ENCODE measurements around the gene GJA5.
"Not testable (repeated sequence)": the region's sequence is repeated elsewhere in the genome, so short reads cannot be mapped to it uniquely, and the experiment has no call there.

The GJA5 gene

GRCh38 chr1:147738739-147739476, 21.5 kb downstream of the GJA5 start:
- in situ Hi-C loops (cut with MboI; ENCODE audit: low pct_unique_long_range_greater_than_20kb, low sequenced_read_pairs, unreplicated experiment), result no loop called here
- DNase-seq (ENCODE audit: low spot score), result no peak
- no peak for TF ChIP-seq CTCF (IDR thresholded peaks at IDR 0.05; ENCODE audit: extremely low read depth, insufficient read depth, missing control alignments)

GRCh38 chr1:147738129-147738528, 22.3 kb downstream of the GJA5 start:
- in situ Hi-C loops (cut with MboI; ENCODE audit: low pct_unique_long_range_greater_than_20kb, low sequenced_read_pairs, unreplicated experiment), result no loop called here
- no peak for DNase-seq (ENCODE audit: low spot score)
- no peak for TF ChIP-seq CTCF (IDR thresholded peaks at IDR 0.05; ENCODE audit: extremely low read depth, insufficient read depth, missing control alignments)

GRCh38 chr1:147736883-147737282, 23.5 kb downstream of the GJA5 start:
- in situ Hi-C loops (cut with MboI; ENCODE audit: low pct_unique_long_range_greater_than_20kb, low sequenced_read_pairs, unreplicated experiment), result no loop called here
- DNase-seq (ENCODE audit: low spot score), result no peak
- TF ChIP-seq CTCF (IDR thresholded peaks at IDR 0.05; ENCODE audit: extremely low read depth, insufficient read depth, missing control alignments), result no peak

- TF ChIP-seq CTCF (IDR thresholded peaks at IDR 0.05; ENCODE audit: extremely low read depth, insufficient read depth, missing control alignments), result no peak
- no peak for DNase-seq (ENCODE audit: low spot score)
- in situ Hi-C loops (cut with MboI; ENCODE audit: low pct_unique_long_range_greater_than_20kb, low sequenced_read_pairs, unreplicated experiment), result no loop called here
Measured at GRCh38 chr1:147735423-147735822, 25.0 kb downstream of the GJA5 start.

- DNase-seq (ENCODE audit: low spot score); in situ Hi-C loops (cut with MboI; ENCODE audit: low pct_unique_long_range_greater_than_20kb, low sequenced_read_pairs, unreplicated experiment): not testable (repeated sequence)
Measured at GRCh38 chr1:147734291-147734841, 26.0 kb downstream of the GJA5 start.

GRCh38 chr1:147729315-147729714, 31.1 kb downstream of the GJA5 start:
- no peak for DNase-seq (ENCODE audit: low spot score)
- in situ Hi-C loops (cut with MboI; ENCODE audit: low pct_unique_long_range_greater_than_20kb, low sequenced_read_pairs, unreplicated experiment), result no loop called here

More at GRCh38 chr1:147729315-147729714, 31.1 kb downstream of the GJA5 start:
- TF ChIP-seq CTCF (IDR thresholded peaks at IDR 0.05; ENCODE audit: extremely low read depth, insufficient read depth, missing control alignments), result no peak

Measured in GM13977 (cell line).